PC-3 (cell line): ENCODE measurements around the gene SAFB2. TPM values are rescaled to one million over a fixed set of nuclear protein-coding genes. Genes with fewer than 3 reads are reported as not detected.

Experiments used
- ATAC-seq: fragments of 200-7000 bp; cut with Tn5 transposase; 2 replicates; pipeline ENCODE4 v1.9.1; 2020; ENCODE audit warnings: mild to moderate bottlenecking, moderate library complexity
- BruUV-seq: library from RNA; stranded (reverse); fragments of 400-500 nt; replicated peaks from 2 replicates; lab custom pipeline; 2021; lab: Mats Ljungman, UMichigan
- CTCF ChIA-PET: fragments of 300-600 bp; sonication (Branson Sonifier 250); formaldehyde crosslinking; loops from one replicate; lab custom pipeline; 2022; ENCODE audit warnings: antibody characterized with exemption; lab: Charles Lee
- POLR2A ChIA-PET: fragments of 300-600 bp; sonication (Branson Sonifier 250); formaldehyde crosslinking; loops from one replicate; lab custom pipeline; 2022; ENCODE audit warnings: antibody characterized with exemption; ENCODE audit not compliant: unreplicated experiment; lab: Charles Lee
- DNase-seq: peaks from one replicate; pipeline ENCODE4 v3.0.0-alpha.2; 2015
- H2AFZ ChIP-seq: fragments of 300-600 bp; sonication (generic); 2 replicates; pipeline ENCODE4 v1.6.0; 2016; ENCODE audit warnings: antibody characterized with exemption, low read length
- H3F3A ChIP-seq: fragments of 300-600 bp; sonication (generic); one replicate; pipeline ENCODE4 v1.6.0; 2017; ENCODE audit warnings: antibody characterized with exemption, low read length, control low read depth, mild to moderate bottlenecking; ENCODE audit not compliant: unreplicated experiment
- H3K27ac ChIP-seq: fragments of 300-600 bp; sonication (generic); 2 replicates; pipeline ENCODE4 v1.5.1; 2016; ENCODE audit warnings: mild to moderate bottlenecking, low read length
- H3K27me3 ChIP-seq: fragments of 300-600 bp; sonication (generic); 2 replicates; pipeline ENCODE4 v1.6.1; 2016; ENCODE audit warnings: low read length, mixed read lengths
- H3K36me3 ChIP-seq: fragments of 300-600 bp; sonication (generic); 2 replicates; pipeline ENCODE4 v1.6.1; 2016; ENCODE audit warnings: low read depth, mixed run types, low read length, mixed read lengths
- H3K4me1 ChIP-seq: fragments of 300-600 bp; sonication (generic); 2 replicates; pipeline ENCODE4 v1.5.1; 2016; ENCODE audit warnings: low read length; ENCODE audit not compliant: insufficient read depth
- H3K4me2 ChIP-seq: fragments of 300-600 bp; sonication (generic); 2 replicates; pipeline ENCODE4 v1.6.0; 2016; ENCODE audit warnings: low read length
- H3K4me3 ChIP-seq: fragments of 300-600 bp; sonication (generic); 2 replicates; pipeline ENCODE4 v1.5.1; 2016; ENCODE audit warnings: mild to moderate bottlenecking, low read length, mixed read lengths
- H3K79me2 ChIP-seq: fragments of 300-600 bp; sonication (generic); 2 replicates; pipeline ENCODE4 v1.6.1; 2017; ENCODE audit warnings: low read length, mixed read lengths
- H3K9ac ChIP-seq: fragments of 300-600 bp; sonication (generic); 2 replicates; pipeline ENCODE4 v1.6.0; 2016; ENCODE audit warnings: mild to moderate bottlenecking, low read length
- H3K9me2 ChIP-seq: fragments of 300-600 bp; sonication (generic); replicated peaks from 2 replicates; pipeline ENCODE4 v1.6.1; 2016; ENCODE audit warnings: mixed run types, low read length, mixed read lengths
- H3K9me3 ChIP-seq: fragments of 300-600 bp; sonication (generic); 2 replicates; pipeline ENCODE4 v1.6.1; 2016; ENCODE audit warnings: low read length, mixed read lengths
- H4K20me1 ChIP-seq: fragments of 300-600 bp; sonication (generic); 2 replicates; pipeline ENCODE4 v1.6.1; 2016; ENCODE audit warnings: low read length, mixed read lengths
- CTCF ChIP-seq: fragments of 300-600 bp; sonication (generic); conservative IDR thresholded peaks from 2 replicates; pipeline ENCODE4 v1.5.1; 2017; ENCODE audit warnings: antibody characterized with exemption, low read depth, mild to moderate bottlenecking, low read length
- EZH2 ChIP-seq: fragments of 300-600 bp; sonication (generic); IDR thresholded peaks from one replicate; pipeline ENCODE4 v1.6.1; 2017; ENCODE audit warnings: antibody characterized with exemption, mild to moderate bottlenecking, low read length; ENCODE audit not compliant: unreplicated experiment
- EZH2phosphoT487 ChIP-seq: fragments of 300-600 bp; sonication (generic); IDR thresholded peaks from 2 replicates; pipeline ENCODE4 v1.6.1; 2018; ENCODE audit warnings: mild to moderate bottlenecking, antibody characterized with exemption, low read length, borderline replicate concordance
- intact Hi-C: fragments of 100-400 bp; cut with micrococcal nuclease; formaldehyde crosslinking; loops from 2 replicates; pipeline ENCODE4 v1.9.0; 2023
- total RNA-seq: library from RNA; depleted of rRNA; stranded (reverse); fragments of >200 nt; gene quantifications from 2 replicates; pipeline ENCODE4 v1.2.3, GENCODE V29; 2014

The SAFB2 gene
- total RNA-seq, 1 experiment from 2014 or later, result 77.5 TPM

GRCh38 chr19:5665781-5666513 is 43.4 kb upstream of the SAFB2 start:
- Histone ChIP-seq H3K27me3 (no peaks in the 10 kb centered on the region), H4K20me1 (0 out of 2 replicates have a peak, but pooled peaks cover 10% of the 10 kb centered on the region), H3K9me2 (no peaks in the 10 kb centered on the region), H3K36me3 (peaks cover 73% of the 10 kb centered on the region), H3F3A (no peaks in the 10 kb centered on the region), H3K4me1 (no peaks in the 10 kb centered on the region), H3K9ac (no peak overlapping the region), H3K4me2 (no peak overlapping the region), H3K4me3 (no peak overlapping the region), H3K27ac (no peak overlapping the region), H3K9me3 (no peaks in the 10 kb centered on the region), H2AFZ (no peak overlapping the region), H3K79me2 (no peaks in the 10 kb centered on the region)
- TF ChIP-seq CTCF (peak; percentile 42; the same call in 1 of the 2 replicates), EZH2phosphoT487 (no peak), EZH2 (no peak)
- ATAC-seq (peak; percentile 76), DNase-seq (peak; percentile 58)
- POLR2A ChIA-PET, result no interaction called here
- intact Hi-C loops, result no loop called here
- BruUV-seq, result no TSS peak
- CTCF ChIA-PET, result interaction anchor here (0.8 kb wide), 1 partner anchor 21 kb away, joined by 3 read pairs; no protein-coding TSS in a partner anchor

- no TSS peak for BruUV-seq
Observed at GRCh38 chr19:5664515-5664914, 41.9 kb upstream of the SAFB2 start.

More at GRCh38 chr19:5664515-5664914, 41.9 kb upstream of the SAFB2 start:
- intact Hi-C loops, result no loop called here
- Histone ChIP-seq H3K79me2 (no peaks in the 10 kb centered on the region), H3K36me3 (peaks cover 81% of the 10 kb centered on the region), H3K4me3 (no peak overlapping the region), H3K27me3 (no peaks in the 10 kb centered on the region), H3F3A (no peaks in the 10 kb centered on the region), H3K9me2 (no peaks in the 10 kb centered on the region), H3K4me1 (no peaks in the 10 kb centered on the region), H2AFZ (no peak overlapping the region), H3K4me2 (no peak overlapping the region), H3K27ac (no peak overlapping the region), H3K9me3 (no peaks in the 10 kb centered on the region), H4K20me1 (0 out of 2 replicates have a peak, but pooled peaks cover 10% of the 10 kb centered on the region), H3K9ac (no peak overlapping the region)
- ChIA-PET POLR2A (no interaction called here), CTCF (no interaction called here)
- ATAC-seq (no peak), DNase-seq (no peak)
- TF ChIP-seq EZH2 (no peak), EZH2phosphoT487 (no peak), CTCF (no peak)
